Activated CD8-positive, alpha-beta memory T cell treated with anti-CD3 and anti-CD28 coated beads for 24 hours (primary cell): ENCODE data around the gene ARHGAP9.

Experiments
- DNase-seq: peaks from one replicate; pipeline ENCODE4 v3.0.0-alpha.2; 2020

The ARHGAP9 gene

GRCh38 chr12:57491393-57492280 is 12.0 kb upstream of the ARHGAP9 start:
- DNase-seq, result no peak

- no peak for DNase-seq
Observed at GRCh38 chr12:57490126-57490525, 10.5 kb upstream of the ARHGAP9 start.

- DNase-seq, result no peak
Observed at GRCh38 chr12:57489157-57489641, 9.5 kb upstream of the ARHGAP9 start.

- DNase-seq, result no peak
Observed at GRCh38 chr12:57488402-57489156, 8.9 kb upstream of the ARHGAP9 start.

GRCh38 chr12:57487597-57488401 is 8.1 kb upstream of the ARHGAP9 start, which contains the start of gene MARS1:
Gene MARS1 (plus strand): TSS chr12:57488068. CDS start chr12:57488091, 23 bp downstream.
- DNase-seq, result peak; percentile 93

GRCh38 chr12:57487055-57487596 is 7.5 kb upstream of the ARHGAP9 start:
- DNase-seq, result no peak

- no peak for DNase-seq
Observed at GRCh38 chr12:57485695-57486094, 6.0 kb upstream of the ARHGAP9 start.

- no peak for DNase-seq
Observed at GRCh38 chr12:57483466-57483865, 3.8 kb upstream of the ARHGAP9 start.

GRCh38 chr12:57481671-57482070 is 2.0 kb upstream of the ARHGAP9 start:
- DNase-seq, result no peak

- DNase-seq, result no peak
Observed at GRCh38 chr12:57479043-57479375, 657 bp downstream of the ARHGAP9 start.

- peak; percentile 80 for DNase-seq
Observed at GRCh38 chr12:57477710-57478681, 1.7 kb downstream of the ARHGAP9 start.

GRCh38 chr12:57476993-57477709 is 2.5 kb downstream of the ARHGAP9 start:
- peak; percentile 69 for DNase-seq

- DNase-seq, result peak; percentile 90
Observed at GRCh38 chr12:57476162-57476992, 3.3 kb downstream of the ARHGAP9 start.

GRCh38 chr12:57475271-57476161 is 4.2 kb downstream of the ARHGAP9 start:
- DNase-seq, result no peak

GRCh38 chr12:57474862-57475261 is 4.8 kb downstream of the ARHGAP9 start:
- no peak for DNase-seq

- DNase-seq, result no peak
Observed at GRCh38 chr12:57474430-57474829, 5.2 kb downstream of the ARHGAP9 start.

GRCh38 chr12:57473886-57474285 is 5.8 kb downstream of the ARHGAP9 start:
- no peak for DNase-seq

GRCh38 chr12:57473392-57473791 is 6.3 kb downstream of the ARHGAP9 start:
- DNase-seq, result no peak

GRCh38 chr12:57472391-57472790 is 7.3 kb downstream of the ARHGAP9 start:
- DNase-seq, result no peak
